IPS DF 6.9 (cell line): ENCODE measurements around the gene EPHB3.

ENCODE experiments used
- DNase-seq: peaks from one replicate; pipeline ENCODE4 v3.0.0-alpha.2; 2013; ENCODE audit warnings: low read depth, low spot score
- H3K27ac ChIP-seq: one replicate; pipeline ENCODE4 v1.5.1; 2013; ENCODE audit warnings: low read length, control low read depth
- H3K27me3 ChIP-seq: 2 replicates; pipeline ENCODE4 v1.6.1; 2013; ENCODE audit warnings: mild to moderate bottlenecking, low read length; ENCODE audit not compliant: control insufficient read depth, insufficient read depth
- H3K36me3 ChIP-seq: 2 replicates; pipeline ENCODE4 v1.6.1; 2013; ENCODE audit warnings: low read length; ENCODE audit not compliant: control insufficient read depth, insufficient read depth
- H3K4me1 ChIP-seq: 2 replicates; pipeline ENCODE4 v1.6.1; 2013; ENCODE audit warnings: low read length; ENCODE audit not compliant: control insufficient read depth, insufficient read depth
- H3K4me3 ChIP-seq: 2 replicates; pipeline ENCODE4 v1.5.1; 2013; ENCODE audit warnings: mild to moderate bottlenecking, low read length
- H3K9me3 ChIP-seq: 2 replicates; pipeline ENCODE4 v1.6.1; 2013; ENCODE audit warnings: low read length, inconsistent platforms; ENCODE audit not compliant: control insufficient read depth, insufficient read depth
- WGBS: extraction: QIAGEN DNeasy Blood & Tissue Kit; methylation state at CpG from one replicate; pipeline ENCODE4 v1.1.7; 2013; ENCODE audit warnings: mixed read lengths, missing lambda C conversion rate; ENCODE audit not compliant: insufficient read length, insufficient coverage; 5-methylcytosine and 5-hydroxymethylcytosine counted together

EPHB3 gene

DNA sequence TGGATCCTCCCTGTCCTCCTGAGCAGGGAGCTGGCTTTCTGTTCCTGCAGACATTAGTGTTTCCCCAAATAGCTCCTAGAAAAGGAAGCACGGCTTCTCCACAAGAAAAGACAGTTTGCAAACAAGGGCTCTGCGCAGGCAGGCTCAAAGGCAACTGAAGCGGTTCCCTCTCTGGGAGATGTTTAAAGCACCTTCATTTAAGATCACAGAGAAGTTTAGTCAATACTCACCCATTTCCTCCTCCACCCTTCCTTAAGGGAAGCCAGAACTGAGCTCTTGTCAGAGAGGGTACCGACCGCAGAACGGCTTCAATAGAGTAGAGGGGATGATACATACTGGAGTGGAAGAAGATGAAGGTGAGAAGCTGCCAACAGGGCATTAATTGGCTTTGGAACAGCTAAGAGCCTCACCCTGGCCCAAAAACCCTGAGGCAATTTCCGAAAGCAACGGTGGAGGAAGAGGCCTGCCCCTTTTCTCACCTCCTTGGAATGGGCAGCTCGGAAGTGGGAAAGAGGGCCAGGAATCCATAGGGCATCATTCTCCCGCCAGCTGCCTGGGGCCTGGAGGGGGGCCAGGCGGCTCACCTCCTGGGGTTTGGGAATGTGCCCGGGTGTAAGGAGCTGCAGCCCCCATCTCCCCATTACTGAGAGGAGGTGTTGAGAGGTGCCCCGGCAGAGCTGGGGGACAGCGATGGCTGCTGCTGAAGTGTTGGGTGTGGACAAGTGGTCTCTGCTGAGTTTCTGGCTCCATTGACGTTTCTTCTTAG lies 4.8 kb upstream of the EPHB3 start:
- H3K36me3 ChIP-seq, result no peaks in the 10 kb centered on the region
- no peak for DNase-seq
- no peak overlapping the region for H3K27ac ChIP-seq
- no CpG with 5 or more reads among the region's 15 CpGs for WGBS
- H3K9me3 ChIP-seq, result no peaks in the 10 kb centered on the region
- H3K27me3 ChIP-seq, result peaks cover 17% of the 10 kb centered on the region; the same call in 1 of the 2 replicates
- H3K4me3 ChIP-seq, result no peak overlapping the region
- H3K4me1 ChIP-seq, result peaks cover 9% of the 10 kb centered on the region; the same call in 1 of the 2 replicates

DNA sequence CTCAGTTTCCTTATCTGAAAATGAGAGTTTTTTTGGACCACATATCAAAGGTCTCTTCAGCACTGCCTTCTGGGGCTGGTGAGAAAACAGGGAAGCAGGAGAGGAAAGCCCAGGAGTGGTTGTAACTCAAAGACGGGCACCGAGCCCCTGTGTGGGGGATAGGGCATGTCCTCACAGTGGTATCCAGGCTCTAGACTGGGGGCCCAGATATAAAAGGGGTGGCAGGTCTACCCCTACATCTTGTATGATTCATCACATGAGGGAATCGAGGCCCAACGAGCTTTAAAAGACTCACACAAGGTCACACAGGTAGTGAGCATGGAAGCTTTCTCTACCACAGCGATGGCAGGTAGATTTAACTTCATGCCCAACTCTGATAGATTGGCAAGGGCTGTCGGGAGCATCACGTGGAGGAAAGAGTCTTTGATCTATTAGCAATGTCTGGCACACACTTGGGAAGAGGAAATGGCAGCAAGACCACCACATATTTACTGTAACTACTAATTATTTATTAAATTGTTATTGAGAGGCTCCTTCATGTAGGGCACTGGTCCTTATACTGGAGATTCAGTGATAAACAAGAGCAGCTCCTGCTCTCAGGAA lies 4.1 kb upstream of the EPHB3 start:
- Histone ChIP-seq H3K36me3 (no peaks in the 10 kb centered on the region; the same call in 1 of the 2 replicates), H3K27me3 (peaks cover 19% of the 10 kb centered on the region; the same call in 1 of the 2 replicates)

DNA sequence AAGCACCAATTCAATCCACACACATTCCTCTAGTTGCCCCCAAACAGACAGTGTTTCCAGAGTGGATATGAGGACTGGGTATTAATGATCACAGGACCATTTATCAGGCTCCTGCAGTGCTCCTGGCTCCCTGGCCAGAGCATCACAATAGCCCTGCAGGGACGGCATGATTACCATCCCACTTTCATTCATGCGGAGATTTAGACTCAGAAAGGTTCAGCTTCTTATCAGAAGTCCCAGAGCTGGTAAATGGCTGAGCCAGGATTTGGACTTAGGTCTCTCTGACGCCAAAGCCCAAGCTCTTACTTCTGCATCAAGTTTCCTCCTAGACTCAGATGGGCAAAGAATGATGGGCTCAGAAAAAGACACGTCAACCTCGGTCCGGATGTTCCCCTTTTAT lies 2.9 kb upstream of the EPHB3 start:
- no peaks in the 10 kb centered on the region for H3K9me3 ChIP-seq
- H3K36me3 ChIP-seq, result no peaks in the 10 kb centered on the region; the same call in 1 of the 2 replicates
- no peak overlapping the region for H3K27ac ChIP-seq
- WGBS, result no CpG with 5 or more reads among the region's 6 CpGs
- H3K27me3 ChIP-seq, result peaks cover 32% of the 10 kb centered on the region
- no peak overlapping the region for H3K4me3 ChIP-seq
- no peak for DNase-seq
- H3K4me1 ChIP-seq, result peaks cover 9% of the 10 kb centered on the region; the same call in 1 of the 2 replicates

More for the DNA sequence above, 4.1 kb upstream of the EPHB3 start:
- no peak overlapping the region for H3K4me3 ChIP-seq
- H3K9me3 ChIP-seq, result no peaks in the 10 kb centered on the region
- no peak for DNase-seq
- no CpG with 5 or more reads among the region's 7 CpGs for WGBS
- peaks cover 9% of the 10 kb centered on the region; the same call in 1 of the 2 replicates for H3K4me1 ChIP-seq
- H3K27ac ChIP-seq, result no peak overlapping the region

DNA sequence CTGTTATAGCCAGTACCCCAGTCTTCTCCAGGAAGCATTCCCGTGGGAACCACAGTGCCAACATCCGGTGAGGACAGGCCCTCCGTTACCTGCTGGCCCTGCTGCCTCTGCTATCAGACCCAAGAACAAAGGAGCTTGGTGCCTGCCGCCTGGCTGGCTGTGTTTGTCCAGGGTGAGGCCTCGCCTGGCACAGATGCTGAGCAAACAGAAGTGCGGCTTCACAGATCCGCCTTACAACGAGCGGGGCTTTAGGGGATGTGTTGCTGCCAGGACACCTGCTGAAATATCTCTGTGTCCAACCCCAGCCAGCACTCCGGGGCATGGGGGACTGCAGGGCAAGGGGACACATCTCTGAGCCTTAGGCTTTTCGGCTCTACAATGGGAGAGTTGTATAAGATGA lies 2.2 kb upstream of the EPHB3 start:
- WGBS, result no CpG with 5 or more reads among the region's 11 CpGs
- H3K36me3 ChIP-seq, result no peaks in the 10 kb centered on the region; the same call in 1 of the 2 replicates
- no peak for DNase-seq
- no peaks in the 10 kb centered on the region for H3K9me3 ChIP-seq
- H3K27ac ChIP-seq, result no peak overlapping the region
- peaks cover 38% of the 10 kb centered on the region for H3K27me3 ChIP-seq
- H3K4me3 ChIP-seq, result no peak overlapping the region
- peaks cover 11% of the 10 kb centered on the region; the same call in 1 of the 2 replicates for H3K4me1 ChIP-seq

DNA sequence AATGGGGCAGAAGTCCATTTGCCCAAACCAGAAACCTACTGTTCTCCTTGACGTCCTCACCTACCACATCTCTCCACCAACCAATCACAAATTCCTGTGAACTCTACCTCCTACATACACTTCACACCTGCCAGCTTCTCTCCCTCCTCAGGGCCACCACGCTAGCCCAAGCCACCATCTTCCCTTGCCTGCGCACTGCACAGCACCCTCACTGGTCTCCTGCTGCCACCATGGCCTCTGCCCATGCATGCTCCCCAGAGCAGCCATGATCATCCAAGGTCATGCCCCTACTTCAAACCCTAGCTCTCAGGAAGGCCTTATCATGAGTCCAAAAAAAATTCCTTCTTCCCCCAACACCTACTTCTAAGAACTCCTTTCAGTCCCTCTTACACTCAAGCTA lies 1.1 kb upstream of the EPHB3 start:
- no peak overlapping the region for H3K27ac ChIP-seq
- H3K9me3 ChIP-seq, result no peaks in the 10 kb centered on the region
- H3K27me3 ChIP-seq, result peaks cover 50% of the 10 kb centered on the region
- peaks cover 21% of the 10 kb centered on the region for H3K4me1 ChIP-seq
- H3K4me3 ChIP-seq, result no peak overlapping the region
- no peaks in the 10 kb centered on the region; the same call in 1 of the 2 replicates for H3K36me3 ChIP-seq
- WGBS, result 100% methylated on average over 1 of the region's 3 CpGs
- no peak for DNase-seq

DNA sequence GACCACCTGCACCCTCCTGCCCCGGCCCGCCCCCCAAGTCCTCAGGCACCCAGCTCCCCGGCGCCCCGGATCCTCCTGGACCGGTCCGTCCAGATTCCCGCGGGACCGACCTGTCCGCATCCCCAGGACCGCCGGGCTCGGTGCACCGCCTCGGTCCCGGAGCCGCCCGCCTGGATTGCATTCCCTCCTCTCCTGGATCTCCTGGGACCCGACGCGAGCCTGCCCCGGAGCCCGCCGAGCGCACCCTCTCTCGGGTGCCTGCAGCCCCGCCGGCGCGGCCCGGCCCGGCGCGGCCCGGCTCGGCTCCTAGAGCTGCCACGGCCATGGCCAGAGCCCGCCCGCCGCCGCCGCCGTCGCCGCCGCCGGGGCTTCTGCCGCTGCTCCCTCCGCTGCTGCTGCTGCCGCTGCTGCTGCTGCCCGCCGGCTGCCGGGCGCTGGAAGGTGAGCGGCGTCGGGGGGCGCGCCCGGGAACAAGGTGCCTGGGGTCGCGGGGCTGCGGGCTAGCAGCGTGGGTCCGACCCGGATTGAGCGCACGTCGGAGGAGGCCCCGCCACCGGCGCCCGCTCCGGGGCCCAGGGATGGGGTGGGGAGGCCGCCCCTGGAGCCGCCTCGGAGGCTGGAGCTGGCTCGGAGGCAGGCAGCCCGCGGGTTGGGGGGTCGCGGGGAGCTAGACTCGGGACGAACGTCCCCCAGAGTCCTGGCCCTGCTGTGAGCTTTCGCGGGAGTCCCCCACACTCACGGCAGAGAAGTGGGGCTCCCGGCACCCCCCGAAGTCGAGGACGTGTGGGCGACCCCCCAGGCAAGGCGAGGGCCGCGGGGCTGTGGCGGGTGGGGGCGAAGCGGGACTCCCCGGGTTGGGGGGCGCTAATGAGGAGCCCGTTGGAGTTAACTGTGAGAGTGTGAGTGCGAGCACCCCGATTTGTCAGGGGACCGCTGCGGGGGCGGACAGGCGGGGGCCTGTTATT lies 610 bp downstream of the EPHB3 start:
- Histone ChIP-seq H3K4me3 (peak overlapping the region; percentile 34; the same call in 1 of the 2 replicates), H3K4me1 (peaks cover 27% of the 10 kb centered on the region), H3K27ac (no peak overlapping the region), H3K9me3 (no peaks in the 10 kb centered on the region), H3K27me3 (peaks cover 67% of the 10 kb centered on the region), H3K36me3 (no peaks in the 10 kb centered on the region; the same call in 1 of the 2 replicates)
- no peak for DNase-seq
- WGBS, result no CpG with 5 or more reads among the region's 109 CpGs

DNA sequence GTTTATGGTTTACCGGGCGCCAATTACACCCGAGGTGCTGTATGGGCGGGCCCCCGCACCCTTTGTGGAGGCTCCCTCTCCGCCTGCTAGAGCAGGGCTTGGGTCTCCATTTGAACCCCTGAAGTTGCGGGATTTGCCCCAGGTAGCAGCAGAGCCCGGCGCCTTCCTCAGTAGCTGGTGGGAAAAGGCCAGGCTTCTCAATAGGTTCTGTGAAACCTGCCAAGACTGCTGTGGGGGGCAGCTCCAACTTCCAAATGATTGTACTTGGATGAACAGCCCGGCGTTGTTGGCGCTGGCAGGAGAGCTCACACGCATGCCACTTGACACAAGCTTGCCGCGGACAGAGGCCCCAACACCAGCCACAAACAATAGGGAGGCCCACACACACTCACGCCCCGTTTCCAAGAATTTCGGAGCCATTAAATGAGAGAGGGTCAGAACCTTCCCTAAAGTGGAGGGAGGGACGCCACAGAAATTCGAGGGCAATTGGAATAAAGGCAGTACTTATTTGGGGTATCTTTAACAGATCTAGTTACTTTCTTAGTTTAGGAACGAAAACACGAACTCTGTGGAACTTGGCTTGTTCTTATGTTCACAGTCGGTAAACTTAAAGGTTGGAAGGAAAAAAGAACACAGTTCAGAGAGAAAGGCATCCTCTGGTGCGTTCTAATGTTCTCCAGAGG lies 1.4 kb downstream of the EPHB3 start:
- Histone ChIP-seq H3K27me3 (peaks cover 75% of the 10 kb centered on the region), H3K4me3 (no peak overlapping the region), H3K36me3 (no peaks in the 10 kb centered on the region; the same call in 1 of the 2 replicates), H3K4me1 (peaks cover 27% of the 10 kb centered on the region), H3K27ac (no peak overlapping the region), H3K9me3 (no peaks in the 10 kb centered on the region)
- no peak for DNase-seq
- no CpG with 5 or more reads among the region's 24 CpGs for WGBS

DNA sequence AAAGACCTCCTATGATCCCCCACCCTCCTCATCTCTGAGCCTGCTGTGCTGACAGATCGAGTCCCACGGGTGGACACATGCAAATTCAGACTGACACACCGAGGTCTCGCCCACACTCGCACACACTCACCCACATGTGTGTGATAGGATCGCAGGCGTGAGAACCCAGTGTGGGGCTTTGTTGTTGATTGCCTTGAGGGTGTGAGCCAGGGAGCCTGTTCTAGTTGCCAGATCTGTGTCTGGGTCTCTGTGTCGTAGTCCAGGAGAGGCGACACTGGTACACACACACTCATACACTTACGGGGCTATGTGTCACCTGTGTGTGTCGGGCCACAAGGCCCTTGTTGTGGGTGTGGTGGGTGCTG lies 2.0 kb downstream of the EPHB3 start:
- H3K27me3 ChIP-seq, result peaks cover 80% of the 10 kb centered on the region
- H3K27ac ChIP-seq, result no peak overlapping the region
- H3K4me3 ChIP-seq, result no peak overlapping the region
- H3K4me1 ChIP-seq, result peaks cover 28% of the 10 kb centered on the region
- no CpG with 5 or more reads among the region's 11 CpGs for WGBS
- no peaks in the 10 kb centered on the region; the same call in 1 of the 2 replicates for H3K36me3 ChIP-seq
- DNase-seq, result no peak
- no peaks in the 10 kb centered on the region for H3K9me3 ChIP-seq

DNA sequence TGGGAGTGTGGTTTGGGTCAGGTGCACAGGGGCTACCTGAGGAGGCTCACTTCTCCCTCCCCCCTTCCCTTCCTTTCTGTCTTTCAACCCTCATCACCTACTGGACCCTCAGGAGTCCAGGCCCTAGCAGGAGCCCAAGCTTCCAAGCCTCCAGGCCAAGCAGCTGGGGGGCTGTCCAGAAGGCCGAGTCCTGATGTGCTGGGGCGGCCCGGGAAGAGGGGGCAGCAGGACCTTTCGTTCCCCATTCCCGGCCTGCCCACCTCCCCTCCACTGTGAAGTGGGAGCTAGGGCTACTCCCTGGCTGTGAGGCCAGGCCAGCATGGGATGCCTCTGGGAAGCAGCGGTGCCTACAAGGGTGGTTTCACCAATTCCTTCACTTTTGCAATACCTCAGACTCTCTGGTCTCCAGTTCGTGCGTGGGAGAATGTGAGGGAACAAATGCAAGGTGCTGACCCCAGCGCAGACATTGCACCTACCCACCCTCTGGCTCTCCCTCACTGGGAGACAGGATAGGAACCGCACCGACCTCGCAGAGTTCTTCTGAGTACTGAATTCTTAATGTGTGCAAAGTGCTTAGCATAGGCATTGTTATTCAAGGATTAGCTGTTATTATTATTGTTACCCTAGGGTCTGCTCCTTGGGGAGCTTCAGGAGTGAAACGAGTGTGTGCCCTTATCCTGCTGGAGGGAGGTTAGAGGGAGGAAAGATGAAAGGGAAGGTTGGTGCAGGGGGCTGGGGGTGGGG lies 2.5 kb downstream of the EPHB3 start:
- Histone ChIP-seq H3K27me3 (peaks cover 81% of the 10 kb centered on the region), H3K4me1 (peaks cover 26% of the 10 kb centered on the region), H3K4me3 (no peak overlapping the region), H3K27ac (no peak overlapping the region), H3K9me3 (no peaks in the 10 kb centered on the region), H3K36me3 (no peaks in the 10 kb centered on the region; the same call in 1 of the 2 replicates)
- no peak for DNase-seq
- WGBS, result no CpG with 5 or more reads among the region's 13 CpGs
